ENCODE data around the gene MYO5A.

DNA sequence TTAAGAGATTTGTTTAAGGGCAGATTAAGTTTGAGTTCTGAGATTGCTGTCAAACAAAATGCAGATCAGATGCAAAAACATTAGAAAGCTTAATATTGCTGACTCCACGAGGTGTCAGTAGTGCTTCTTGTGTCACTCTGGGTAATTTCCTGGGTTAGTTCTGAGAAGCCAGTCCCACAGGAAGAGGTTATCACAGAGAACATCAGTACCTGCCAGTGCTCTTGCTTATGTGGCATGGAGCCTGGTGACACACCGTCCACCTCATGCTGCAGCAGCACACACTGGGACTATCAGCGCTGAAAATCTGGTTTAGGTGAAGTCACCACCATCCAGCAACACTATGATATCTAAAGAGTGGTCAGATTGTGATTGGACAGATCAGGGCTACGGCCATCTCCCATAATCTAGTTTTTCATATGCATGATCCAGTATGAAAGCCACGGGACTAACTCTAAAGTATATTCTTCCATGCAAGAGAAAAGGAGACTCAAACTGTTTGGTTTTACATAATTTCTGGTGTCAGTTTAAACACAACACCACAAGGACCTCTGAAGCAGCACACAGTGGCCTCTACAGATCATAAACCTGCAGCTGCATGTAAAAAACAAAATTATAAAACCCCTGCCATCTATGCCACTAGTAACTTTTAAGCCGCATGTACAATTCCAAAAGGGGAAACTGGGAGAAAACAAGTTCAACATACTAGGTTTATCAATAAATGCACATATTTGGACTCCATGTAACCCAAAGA is 197.0 kb downstream of the MYO5A start:
- TF ChIP-seq, protein P1, sequence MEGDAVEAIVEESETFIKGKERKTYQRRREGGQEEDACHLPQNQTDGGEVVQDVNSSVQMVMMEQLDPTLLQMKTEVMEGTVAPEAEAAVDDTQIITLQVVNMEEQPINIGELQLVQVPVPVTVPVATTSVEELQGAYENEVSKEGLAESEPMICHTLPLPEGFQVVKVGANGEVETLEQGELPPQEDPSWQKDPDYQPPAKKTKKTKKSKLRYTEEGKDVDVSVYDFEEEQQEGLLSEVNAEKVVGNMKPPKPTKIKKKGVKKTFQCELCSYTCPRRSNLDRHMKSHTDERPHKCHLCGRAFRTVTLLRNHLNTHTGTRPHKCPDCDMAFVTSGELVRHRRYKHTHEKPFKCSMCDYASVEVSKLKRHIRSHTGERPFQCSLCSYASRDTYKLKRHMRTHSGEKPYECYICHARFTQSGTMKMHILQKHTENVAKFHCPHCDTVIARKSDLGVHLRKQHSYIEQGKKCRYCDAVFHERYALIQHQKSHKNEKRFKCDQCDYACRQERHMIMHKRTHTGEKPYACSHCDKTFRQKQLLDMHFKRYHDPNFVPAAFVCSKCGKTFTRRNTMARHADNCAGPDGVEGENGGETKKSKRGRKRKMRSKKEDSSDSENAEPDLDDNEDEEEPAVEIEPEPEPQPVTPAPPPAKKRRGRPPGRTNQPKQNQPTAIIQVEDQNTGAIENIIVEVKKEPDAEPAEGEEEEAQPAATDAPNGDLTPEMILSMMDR (IDR thresholded peaks at IDR 0.05), result peak; percentile 74
- TF ChIP-seq TCF7L2 (IDR thresholded peaks at IDR 0.05; ENCODE audit: low read depth, low read length) (no peak), REST (IDR thresholded peaks at IDR 0.05; ENCODE audit: insufficient read depth in 1 of 2, low read depth in 2 of 2, low read length in 1 of 2) (no peak), POLR2AphosphoS5 (IDR thresholded peaks at IDR 0.05; ENCODE audit: low read depth, low read length) (no peak), SIN3A (IDR thresholded peaks at IDR 0.05; ENCODE audit: borderline replicate concordance, insufficient read depth, low read depth, low read length) (no peak)
